NCI-H226 (cell line): ENCODE data around the gene CD6.
"Not testable (repeated sequence)": the region's sequence is repeated elsewhere in the genome, so short reads cannot be mapped to it uniquely, and the experiment has no call there.

ENCODE experiments used
- DNase-seq: peaks from one replicate; pipeline ENCODE4 v3.0.0-alpha.2; 2015

CD6 gene

DNA sequence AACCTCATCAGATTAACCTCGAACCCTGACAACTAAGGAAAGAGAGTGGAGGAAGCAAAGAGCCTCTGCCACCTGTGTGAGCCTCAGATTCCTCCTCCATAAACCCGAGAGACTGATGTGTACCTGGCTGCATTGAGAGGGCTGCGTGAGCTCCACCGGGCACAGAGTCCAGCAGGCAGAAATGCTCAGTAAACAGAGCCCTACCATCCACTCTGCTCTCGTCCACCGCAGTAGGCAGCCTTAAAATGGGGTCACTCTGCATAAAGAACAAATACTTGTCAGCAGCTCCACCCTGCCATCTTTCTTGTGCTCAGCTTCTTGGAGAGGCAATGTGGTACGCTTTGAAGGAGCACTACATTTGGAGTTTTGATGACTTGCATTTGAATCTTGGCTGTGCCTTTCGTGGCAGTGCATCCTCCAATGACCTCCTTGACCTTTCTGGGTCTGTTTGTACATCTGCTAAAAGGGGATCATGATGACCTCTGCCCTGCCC is 87.8 kb downstream of the CD6 start:
- DNase-seq = no peak

DNA sequence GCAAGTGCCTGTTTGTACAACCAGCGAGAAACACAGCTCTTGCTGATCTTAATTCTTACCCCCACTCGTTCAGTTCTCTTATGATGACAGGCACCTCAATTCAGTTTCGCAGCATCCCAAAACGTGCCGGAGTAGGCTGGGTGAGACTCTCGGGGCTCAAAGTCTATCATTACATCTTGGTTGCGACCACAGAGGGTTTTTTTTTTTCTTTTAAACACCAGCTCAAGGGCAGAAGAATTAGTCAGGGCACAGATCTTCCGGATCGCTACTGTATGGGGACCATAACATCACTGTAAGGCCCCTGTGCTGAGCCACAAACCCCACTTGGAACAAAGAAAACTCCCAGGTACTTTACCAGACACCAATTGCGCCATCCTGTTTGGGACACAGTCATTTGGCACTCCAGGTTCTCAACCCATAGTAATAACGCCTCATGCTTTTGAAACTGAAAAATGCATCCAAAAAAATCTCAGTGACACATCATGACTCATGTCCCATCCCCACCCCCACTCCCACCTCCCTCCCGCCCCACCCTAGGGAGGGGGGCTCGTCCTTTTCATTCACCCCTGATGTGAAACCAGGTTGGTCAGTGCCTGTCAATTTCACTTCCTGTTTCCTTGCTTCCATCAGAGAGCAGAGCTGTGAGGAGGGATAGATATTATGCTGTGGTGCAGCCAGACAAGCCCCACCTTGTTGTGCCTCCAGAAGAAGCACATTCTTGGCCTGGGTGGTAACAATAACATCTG is 89.8 kb downstream of the CD6 start:
- peak; percentile 7 for DNase-seq

DNA sequence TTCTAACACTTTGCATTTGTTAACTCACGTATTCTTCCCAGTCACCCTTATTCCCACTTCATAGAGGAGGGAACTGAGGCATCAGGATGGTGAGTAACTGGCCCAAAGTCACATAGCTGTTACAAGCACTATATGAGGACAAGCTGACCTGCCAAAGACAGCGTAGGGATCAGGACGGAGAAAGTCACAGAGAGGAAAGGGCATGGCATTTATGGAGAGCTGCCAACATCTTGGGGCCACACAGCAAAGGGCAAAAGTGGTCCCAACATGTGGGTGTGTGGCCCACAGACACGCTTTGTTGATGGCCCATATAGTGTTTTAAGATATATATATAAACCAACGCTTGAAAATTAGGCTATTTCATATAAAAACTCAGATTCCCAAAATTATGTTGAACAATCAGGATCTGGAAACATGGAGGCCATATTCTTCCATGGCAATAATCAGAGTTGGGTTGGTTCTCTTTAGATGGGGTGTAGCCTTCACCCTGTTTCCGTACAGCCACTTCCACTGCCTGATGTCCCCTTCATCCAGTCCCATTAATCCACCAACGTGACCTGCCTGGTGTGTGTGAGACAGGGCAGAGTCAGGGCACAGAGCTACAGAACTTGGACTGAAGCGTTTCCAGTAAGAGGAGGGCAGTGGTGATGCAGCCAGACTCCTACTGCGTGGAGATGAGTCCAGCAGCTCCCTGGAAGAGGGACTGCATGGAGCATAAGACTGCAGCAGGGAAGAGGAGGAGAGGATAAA is 90.9 kb downstream of the CD6 start:
- no peak for DNase-seq

DNA sequence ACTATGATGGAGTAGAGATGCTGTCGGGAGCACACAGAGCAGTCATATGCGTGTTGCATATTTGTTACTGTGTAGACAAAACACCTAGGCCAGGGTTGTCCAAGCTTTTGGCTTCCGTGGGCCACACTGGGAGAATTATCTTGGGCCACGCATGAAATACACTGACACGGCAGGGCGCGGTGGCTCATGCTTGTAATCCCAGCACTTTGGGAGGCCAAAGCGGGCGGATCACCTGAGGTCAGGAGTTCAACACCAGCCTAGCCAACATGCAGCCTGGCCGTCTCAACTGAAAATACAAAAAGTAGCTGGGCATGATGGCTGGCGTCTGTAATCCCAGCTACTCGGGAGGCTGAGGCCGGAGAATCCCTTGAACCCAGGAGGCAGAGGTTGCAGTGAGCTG is 93.8 kb downstream of the CD6 start:
- not testable (repeated sequence) for DNase-seq

DNA sequence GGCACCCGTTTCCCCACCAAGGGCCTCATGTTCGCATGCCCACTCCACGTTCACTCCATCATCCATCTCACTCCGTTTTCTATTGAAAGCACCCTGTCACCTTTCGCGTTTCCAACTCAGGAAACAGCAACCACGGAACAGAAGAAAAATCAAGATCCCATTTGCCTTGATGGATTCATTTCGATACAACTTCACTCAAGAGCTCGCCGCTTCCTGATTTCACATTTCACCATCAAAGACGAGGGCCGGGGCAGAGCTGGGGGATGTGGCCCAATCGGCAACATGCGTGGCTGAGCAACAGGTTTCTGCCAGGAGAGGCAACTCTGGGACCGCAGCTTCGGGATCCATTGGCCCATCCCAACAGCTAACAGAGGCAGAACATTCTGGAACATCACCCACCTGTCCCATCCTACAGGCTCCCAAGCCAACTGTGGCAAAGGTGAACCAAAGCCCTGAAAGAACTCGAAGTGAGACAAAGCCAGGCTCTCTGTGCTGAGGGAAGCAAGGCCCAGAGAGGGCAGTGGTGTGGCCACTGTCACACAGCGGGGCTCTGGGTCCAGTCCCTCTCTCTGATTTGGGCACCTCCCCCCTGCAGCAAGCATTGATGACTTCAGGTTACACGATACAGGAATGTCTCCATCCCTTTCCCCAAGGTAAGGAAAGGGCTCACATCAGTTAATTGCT is 94.6 kb downstream of the CD6 start:
- no peak for DNase-seq

DNA sequence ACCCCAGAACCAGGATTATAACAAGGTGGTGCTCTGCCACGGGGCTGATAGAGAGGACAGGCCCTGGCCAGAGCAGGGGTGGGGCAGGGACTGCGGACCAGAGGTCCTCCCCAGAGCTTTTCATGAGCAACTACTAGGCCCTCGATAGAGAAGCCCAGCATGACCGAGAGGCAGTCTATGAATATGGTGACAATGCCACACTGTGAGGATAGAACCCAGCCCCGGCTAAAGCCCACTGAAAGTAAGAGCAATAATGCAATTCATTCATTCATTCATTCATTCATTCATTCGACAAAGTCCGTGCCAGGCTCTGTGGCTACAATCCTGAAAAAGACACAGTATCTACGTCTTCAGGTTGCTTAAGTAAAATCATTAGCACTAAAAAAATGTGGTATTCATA is 95.2 kb downstream of the CD6 start:
- no peak for DNase-seq

DNA sequence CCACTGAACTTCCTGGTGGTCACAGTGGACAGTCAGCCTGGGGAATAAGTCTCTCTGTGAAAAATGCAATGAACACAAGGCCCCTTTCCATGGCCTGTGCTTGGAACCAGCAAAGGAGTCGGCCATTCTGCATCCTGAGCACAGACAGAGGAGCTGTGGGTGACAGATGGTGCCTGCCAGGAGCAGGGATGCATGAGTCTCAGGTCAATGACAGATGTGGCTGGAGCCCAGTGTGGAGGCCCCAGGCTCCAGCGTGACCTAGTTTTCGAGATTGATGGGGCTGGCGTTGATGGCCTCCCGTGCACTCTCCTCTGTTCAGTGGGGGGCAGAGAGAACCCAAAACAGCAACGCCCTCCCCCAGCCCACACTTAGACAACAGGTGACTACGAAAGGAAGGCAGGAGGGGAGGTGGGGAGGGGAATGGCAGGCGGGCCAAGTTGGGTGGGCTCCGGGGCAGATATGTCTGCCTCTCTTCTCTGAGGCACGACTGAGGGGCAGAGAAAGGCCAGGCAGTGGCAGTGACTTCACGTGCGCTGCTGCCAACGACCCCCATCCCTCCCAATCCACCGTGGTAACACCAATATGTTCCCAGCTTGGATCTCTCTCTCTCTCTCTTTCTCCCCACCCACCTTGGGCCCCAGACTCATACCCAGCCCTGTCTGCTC is 96.4 kb downstream of the CD6 start:
- DNase-seq = no peak

DNA sequence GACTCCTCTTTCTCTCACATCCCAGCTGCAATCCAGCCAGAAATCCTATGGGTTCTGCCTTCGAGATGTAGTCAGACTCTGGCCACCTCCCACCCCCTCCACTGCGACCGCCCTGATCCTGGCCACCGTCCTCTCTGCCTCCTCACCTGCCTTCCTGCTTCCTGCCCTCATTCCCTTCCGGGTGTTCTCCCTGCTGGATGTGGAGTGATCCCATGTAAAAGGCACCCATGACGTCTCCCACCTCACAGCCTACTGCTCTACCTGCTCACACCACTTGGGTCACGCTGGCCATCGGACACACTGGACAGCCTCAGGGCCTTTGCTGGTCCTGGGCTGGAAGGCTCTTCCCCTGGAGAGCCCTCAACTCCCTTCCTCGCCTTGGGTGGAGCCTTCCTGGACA is 97.1 kb downstream of the CD6 start:
- no peak for DNase-seq

DNA sequence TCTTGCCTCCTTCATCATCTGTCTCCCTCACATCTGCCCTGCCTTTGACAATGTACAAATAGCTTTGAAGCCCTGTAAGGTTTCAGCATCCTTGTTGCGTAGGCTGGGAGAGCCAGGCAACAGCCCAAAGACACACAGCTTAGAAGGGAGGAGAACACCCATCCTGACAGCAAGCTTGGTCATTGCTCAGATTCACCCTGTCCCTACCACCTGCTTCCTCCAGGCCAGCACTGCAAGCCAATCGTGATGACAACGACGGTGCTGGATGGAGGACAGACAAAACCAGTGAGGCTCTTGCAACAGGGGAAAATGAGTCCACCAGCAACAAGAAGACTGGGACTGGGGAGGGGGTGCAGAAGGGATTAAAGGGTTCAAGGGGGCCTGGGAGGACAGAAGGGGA is 97.9 kb downstream of the CD6 start:
- no peak for DNase-seq
